ENCODE measurements around the gene RNASE13. TPM values are rescaled to one million over a fixed set of nuclear protein-coding genes. Genes with fewer than 3 reads are reported as not detected.

Gene RNASE13
- total and polyA plus RNA-seq, 2 of the 4 experiments (the other 2 are of a cell fraction), result not detected

DNA sequence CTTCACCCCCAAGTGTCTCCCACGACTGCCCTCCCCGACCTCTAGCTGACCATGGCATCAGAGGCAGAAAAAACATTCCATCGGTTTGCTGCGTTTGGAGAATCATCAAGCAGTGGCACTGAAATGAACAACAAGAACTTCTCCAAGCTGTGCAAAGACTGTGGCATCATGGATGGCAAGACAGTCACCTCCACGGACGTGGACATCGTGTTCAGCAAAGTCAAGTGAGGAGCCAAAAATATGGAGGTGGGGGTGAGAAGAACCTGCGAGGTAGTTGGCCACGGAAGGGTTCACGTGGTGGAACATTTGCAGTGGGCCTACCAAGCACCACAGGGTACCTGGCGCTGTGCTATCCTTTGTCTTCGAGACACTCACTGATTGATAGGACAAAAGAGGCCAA is 4.1 kb downstream of the RNASE13 start:
- in situ Hi-C loops (cut with MboI; ENCODE audit: low sequenced_read_pairs) (no loop called here), dilution Hi-C loops (cut with HindIII; ENCODE audit: low sequenced_read_pairs, unreplicated experiment) (no loop called here), intact Hi-C loops (cut with micrococcal nuclease) (no loop called here)
- Histone ChIP-seq H4K91ac (ENCODE audit: insufficient read depth, low read depth, low read length) (no peak overlapping the region), H2BK15ac (ENCODE audit: low read depth, low read length) (no peak overlapping the region), H3K4ac (ENCODE audit: low read depth, low read length) (no peak overlapping the region), H3K4me3 (ENCODE audit: insufficient read depth, low read depth, low read length) (no peak overlapping the region), H4K8ac (ENCODE audit: low read depth in 2 of 2, low read length in 2 of 2) (no peak overlapping the region), H3K14ac (replicated peaks; ENCODE audit: low read depth, low read length) (no peak overlapping the region), H3K23ac (ENCODE audit: low read depth, low read length) (no peak overlapping the region), H2BK20ac (ENCODE audit: low read depth, low read length) (no peak overlapping the region), H2AK5ac (ENCODE audit: low read depth, low read length) (no peak overlapping the region), H3K4me1 (ENCODE audit: control insufficient read depth, insufficient read depth, low read length) (no peaks in the 10 kb centered on the region), H4K5ac (ENCODE audit: low read depth, low read length) (no peak overlapping the region), H3K4me2 (ENCODE audit: low read depth, low read length) (no peak overlapping the region), H3K9me1 (ENCODE audit: insufficient read depth, low read length) (no peaks in the 10 kb centered on the region), H3K36me3 (ENCODE audit: control insufficient read depth, insufficient read depth, low read length) (no peaks in the 10 kb centered on the region), H3K27ac (ENCODE audit: insufficient read depth, low read length) (no peak overlapping the region), H2AK9ac (replicated peaks; ENCODE audit: low read depth, low read length, poor library complexity) (no peak overlapping the region), H3K18ac (ENCODE audit: low read depth, low read length) (no peak overlapping the region), H3K79me1 (ENCODE audit: low read depth in 1 of 2, low read length in 2 of 2) (no peaks in the 10 kb centered on the region), H3K9ac (ENCODE audit: low read depth, low read length) (no peak overlapping the region), H3K9me3 (ENCODE audit: control insufficient read depth, insufficient read depth, low read length) (no peaks in the 10 kb centered on the region), H2BK120ac (ENCODE audit: low read depth, low read length) (no peak overlapping the region), H3K27me3 (ENCODE audit: control insufficient read depth, insufficient read depth, low read length) (peaks cover 64% of the 10 kb centered on the region), H2AFZ (replicated peaks; ENCODE audit: low read length, poor library complexity) (no peak overlapping the region), H2BK5ac (ENCODE audit: low read depth, low read length, poor library complexity, severe bottlenecking) (no peak overlapping the region), H3K56ac (ENCODE audit: extremely low read depth, insufficient read depth, low read length) (no peak overlapping the region), H4K20me1 (ENCODE audit: insufficient read depth, low read length) (no peaks in the 10 kb centered on the region)
- TF ChIP-seq NFE2L2 (IDR thresholded peaks at IDR 0.05; ENCODE audit: low read depth, low read length) (no peak), MXI1 (IDR thresholded peaks at IDR 0.05; ENCODE audit: borderline replicate concordance, low read depth, low read length) (no peak), RAD21 (IDR thresholded peaks at IDR 0.05; ENCODE audit: low read length) (no peak), RFX5 (IDR thresholded peaks at IDR 0.05; ENCODE audit: low read depth, low read length) (no peak), MAFK (IDR thresholded peaks at IDR 0.05; ENCODE audit: low read depth, low read length) (no peak), FOS (IDR thresholded peaks at IDR 0.05; ENCODE audit: low read depth, low read length) (no peak), MAZ (IDR thresholded peaks at IDR 0.05; ENCODE audit: borderline replicate concordance, low read depth, low read length) (no peak), SMC3 (IDR thresholded peaks at IDR 0.05; ENCODE audit: low read depth, low read length) (no peak), CHD1 (IDR thresholded peaks at IDR 0.05; ENCODE audit: low read depth, low read length) (no peak), CEBPB (IDR thresholded peaks at IDR 0.05; ENCODE audit: low read depth, low read length) (no peak), BHLHE40 (IDR thresholded peaks at IDR 0.05; ENCODE audit: low read depth, low read length) (no peak)
- TF ChIP-seq, protein P1, sequence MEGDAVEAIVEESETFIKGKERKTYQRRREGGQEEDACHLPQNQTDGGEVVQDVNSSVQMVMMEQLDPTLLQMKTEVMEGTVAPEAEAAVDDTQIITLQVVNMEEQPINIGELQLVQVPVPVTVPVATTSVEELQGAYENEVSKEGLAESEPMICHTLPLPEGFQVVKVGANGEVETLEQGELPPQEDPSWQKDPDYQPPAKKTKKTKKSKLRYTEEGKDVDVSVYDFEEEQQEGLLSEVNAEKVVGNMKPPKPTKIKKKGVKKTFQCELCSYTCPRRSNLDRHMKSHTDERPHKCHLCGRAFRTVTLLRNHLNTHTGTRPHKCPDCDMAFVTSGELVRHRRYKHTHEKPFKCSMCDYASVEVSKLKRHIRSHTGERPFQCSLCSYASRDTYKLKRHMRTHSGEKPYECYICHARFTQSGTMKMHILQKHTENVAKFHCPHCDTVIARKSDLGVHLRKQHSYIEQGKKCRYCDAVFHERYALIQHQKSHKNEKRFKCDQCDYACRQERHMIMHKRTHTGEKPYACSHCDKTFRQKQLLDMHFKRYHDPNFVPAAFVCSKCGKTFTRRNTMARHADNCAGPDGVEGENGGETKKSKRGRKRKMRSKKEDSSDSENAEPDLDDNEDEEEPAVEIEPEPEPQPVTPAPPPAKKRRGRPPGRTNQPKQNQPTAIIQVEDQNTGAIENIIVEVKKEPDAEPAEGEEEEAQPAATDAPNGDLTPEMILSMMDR (conservative IDR thresholded peaks at IDR 0.05; ENCODE audit: low read depth, low read length), result no peak
- ATAC-seq (ENCODE audit: low read depth) (no peak), DNase-seq (no peak)
- no TSS peak for BruUV-seq (replicated peaks)
- ChIA-PET CTCF (interaction anchor here (3.8 kb wide), 1 partner anchor 16 kb away, joined by 11 read pairs; no protein-coding TSS in a partner anchor), POLR2A (ENCODE audit: unreplicated experiment) (no interaction called here)
- WGBS, 2 experiments (ENCODE audit: extremely low coverage in 2 of 2, insufficient read length in 1 of 2), result 46% methylated on average over 5 of the region's 12 CpGs; no CpG with 5 or more reads in 1 of the 2 experiments

All from IMR-90 (cell line).